NCI-H748 treated with DMSO at 0.1 percent for 48 hours (cell line): ENCODE results near the gene HOXC6.

Experiments
- DNase-seq: peaks from one replicate; lab custom pipeline; 2025; lab: John Stamatoyannopoulos, UW

Gene HOXC6

DNA sequence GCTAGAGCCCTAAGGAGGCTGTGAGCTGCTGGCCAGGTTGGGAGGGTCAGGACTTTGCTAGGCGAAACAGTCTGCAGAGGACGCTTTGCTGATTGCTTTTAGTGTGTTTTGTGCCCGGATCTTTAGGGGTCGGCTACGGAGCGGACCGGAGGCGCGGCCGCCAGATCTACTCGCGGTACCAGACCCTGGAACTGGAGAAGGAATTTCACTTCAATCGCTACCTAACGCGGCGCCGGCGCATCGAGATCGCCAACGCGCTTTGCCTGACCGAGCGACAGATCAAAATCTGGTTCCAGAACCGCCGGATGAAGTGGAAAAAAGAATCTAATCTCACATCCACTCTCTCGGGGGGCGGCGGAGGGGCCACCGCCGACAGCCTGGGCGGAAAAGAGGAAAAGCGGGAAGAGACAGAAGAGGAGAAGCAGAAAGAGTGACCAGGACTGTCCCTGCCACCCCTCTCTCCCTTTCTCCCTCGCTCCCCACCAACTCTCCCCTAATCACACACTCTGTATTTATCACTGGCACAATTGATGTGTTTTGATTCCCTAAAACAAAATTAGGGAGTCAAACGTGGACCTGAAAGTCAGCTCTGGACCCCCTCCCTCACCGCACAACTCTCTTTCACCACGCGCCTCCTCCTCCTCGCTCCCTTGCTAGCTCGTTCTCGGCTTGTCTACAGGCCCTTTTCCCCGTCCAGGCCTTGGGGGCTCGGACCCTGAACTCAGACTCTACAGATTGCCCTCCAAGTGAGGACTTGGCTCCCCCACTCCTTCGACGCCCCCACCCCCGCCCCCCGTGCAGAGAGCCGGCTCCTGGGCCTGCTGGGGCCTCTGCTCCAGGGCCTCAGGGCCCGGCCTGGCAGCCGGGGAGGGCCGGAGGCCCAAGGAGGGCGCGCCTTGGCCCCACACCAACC lies 1.5 kb downstream of the HOXC6 start:
- no peak for DNase-seq

DNA sequence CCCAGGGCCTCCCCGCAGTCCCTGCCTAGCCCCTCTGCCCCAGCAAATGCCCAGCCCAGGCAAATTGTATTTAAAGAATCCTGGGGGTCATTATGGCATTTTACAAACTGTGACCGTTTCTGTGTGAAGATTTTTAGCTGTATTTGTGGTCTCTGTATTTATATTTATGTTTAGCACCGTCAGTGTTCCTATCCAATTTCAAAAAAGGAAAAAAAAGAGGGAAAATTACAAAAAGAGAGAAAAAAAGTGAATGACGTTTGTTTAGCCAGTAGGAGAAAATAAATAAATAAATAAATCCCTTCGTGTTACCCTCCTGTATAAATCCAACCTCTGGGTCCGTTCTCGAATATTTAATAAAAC lies 2.2 kb downstream of the HOXC6 start:
- no peak for DNase-seq

DNA sequence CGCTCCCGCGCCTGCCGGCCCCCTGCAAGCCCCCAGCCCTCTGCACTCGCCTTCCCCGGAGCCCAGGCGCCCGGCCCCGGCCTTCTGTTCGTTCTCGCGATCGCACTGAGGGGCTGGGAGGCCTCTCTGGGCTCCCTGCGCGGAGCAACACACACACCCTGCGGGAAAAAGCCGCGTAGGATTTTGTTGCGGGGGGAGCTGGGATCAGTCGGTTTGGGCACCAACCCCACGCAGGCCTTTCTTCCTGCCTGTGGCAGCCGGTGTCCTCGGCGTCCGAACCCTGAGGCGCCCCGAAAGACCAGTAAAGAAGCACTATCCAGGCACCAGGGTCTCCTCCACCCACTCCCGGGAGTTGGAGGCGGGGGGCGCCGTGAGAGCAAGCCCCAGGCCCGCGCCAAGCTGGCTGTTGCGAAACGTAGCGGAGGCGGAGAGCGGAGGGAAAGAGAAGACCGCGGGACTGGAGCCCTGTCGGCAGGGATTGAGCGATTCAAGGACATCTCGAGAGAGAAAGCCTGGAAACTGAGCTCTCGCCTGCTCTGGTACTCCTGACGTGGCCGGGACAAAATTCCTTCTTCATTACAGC lies 2.7 kb downstream of the HOXC6 start:
- no peak for DNase-seq

DNA sequence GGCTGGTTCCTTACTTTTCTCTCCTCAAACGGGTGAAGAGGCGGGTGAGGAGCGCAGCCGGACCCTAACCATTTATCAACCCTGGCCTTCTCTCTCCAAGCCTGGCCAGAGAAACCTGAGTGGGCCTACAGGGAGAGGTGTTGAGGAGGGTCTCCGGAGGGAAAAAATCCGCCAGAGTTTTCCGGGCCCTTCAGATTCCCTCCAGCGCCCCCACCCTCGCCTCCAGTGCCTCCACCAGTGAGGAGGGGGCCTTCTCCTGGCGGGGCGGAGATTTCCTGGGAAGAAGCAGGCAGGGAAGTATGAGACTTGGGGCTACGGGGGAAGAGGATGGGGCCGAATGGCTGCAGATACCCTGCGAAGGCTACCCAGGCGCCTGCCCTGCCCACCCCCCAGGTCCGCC lies 3.2 kb downstream of the HOXC6 start:
- DNase-seq: no peak

DNA sequence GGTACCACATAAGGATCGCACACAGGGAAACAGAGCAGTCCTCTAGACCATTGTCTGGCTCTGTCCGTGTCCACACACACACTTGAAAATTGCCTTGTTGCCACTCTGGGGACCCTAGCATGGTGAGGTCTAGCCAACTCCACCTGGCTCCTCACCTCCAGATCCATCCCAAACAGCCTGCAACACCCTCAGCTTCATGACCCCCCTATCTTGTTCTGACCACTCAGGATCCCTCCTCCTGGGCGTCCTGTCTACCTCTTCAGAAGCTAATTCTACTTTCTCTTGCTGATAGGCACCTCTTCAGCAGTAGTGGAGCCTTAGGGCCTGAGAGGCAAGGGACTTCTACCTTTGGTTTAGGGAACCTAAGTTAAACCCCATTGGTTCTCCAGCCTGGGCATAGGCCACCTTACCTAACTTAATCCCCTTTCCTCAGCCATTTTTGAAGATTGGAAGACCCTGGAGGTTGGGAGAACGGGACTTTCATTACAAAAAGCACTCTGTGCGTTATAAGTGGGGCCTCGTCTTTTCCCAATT lies 3.9 kb downstream of the HOXC6 start:
- no peak for DNase-seq

DNA sequence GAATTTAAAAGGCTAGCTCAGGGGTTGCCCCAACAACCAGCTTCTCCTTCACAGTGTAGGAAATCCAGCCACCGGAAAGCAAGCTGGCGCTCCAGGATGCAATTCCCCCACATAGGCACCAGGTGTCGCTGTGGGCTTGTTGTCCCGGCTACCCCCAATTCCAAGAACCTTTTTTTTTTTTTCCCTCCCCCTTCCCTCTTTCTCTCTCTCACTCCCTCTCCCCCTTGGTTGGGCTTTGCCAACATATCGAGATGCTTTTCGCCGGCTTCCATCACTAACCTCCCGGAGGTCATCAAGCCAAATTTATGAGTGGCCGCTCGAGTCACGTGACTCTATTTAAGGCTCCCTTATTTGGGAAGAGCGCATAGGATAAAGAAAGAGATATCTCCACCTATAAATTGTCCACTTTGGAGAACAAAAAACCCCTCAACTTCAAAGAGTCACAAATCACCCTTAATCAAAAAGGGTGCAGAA lies 4.4 kb downstream of the HOXC6 start, which contains the start of gene HOXC5:
TSS of gene HOXC5 (plus strand) at position 424 of the 474 bp plus-strand sequence. CDS start 73 bp downstream, outside the sequence.
- DNase-seq: peak; percentile 81

DNA sequence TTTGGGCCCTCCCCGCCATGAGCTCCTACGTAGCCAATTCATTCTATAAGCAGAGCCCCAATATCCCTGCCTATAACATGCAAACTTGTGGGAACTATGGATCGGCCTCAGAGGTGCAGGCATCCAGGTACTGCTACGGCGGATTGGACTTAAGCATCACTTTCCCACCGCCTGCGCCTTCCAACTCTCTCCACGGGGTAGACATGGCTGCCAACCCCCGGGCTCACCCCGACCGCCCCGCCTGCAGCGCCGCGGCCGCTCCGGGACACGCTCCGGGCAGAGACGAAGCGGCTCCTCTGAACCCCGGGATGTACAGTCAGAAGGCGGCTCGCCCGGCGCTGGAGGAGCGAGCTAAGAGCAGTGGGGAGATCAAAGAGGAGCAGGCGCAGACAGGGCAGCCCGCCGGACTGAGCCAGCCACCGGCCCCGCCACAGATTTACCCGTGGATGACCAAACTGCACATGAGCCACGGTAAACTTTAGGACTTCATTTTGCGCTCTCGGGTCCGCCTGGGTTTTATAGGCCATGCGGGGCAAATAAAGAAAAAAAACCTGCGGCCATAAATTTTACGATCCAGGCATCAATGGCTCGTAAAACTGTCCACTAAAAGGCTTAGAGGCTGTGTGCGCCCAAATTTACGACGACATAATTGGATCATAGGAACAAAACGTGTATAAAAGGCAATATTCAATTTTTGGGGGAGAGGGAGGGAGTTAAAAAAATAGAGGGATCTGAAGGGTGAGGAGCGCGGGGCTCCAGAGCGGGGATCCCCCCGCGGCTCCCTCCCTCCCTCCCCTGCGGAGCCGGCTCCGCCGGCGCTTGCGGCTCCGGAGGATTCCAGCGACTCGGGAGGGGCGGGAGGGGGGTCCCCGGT lies 5.1 kb downstream of the HOXC6 start:
- peak; percentile 62 for DNase-seq

DNA sequence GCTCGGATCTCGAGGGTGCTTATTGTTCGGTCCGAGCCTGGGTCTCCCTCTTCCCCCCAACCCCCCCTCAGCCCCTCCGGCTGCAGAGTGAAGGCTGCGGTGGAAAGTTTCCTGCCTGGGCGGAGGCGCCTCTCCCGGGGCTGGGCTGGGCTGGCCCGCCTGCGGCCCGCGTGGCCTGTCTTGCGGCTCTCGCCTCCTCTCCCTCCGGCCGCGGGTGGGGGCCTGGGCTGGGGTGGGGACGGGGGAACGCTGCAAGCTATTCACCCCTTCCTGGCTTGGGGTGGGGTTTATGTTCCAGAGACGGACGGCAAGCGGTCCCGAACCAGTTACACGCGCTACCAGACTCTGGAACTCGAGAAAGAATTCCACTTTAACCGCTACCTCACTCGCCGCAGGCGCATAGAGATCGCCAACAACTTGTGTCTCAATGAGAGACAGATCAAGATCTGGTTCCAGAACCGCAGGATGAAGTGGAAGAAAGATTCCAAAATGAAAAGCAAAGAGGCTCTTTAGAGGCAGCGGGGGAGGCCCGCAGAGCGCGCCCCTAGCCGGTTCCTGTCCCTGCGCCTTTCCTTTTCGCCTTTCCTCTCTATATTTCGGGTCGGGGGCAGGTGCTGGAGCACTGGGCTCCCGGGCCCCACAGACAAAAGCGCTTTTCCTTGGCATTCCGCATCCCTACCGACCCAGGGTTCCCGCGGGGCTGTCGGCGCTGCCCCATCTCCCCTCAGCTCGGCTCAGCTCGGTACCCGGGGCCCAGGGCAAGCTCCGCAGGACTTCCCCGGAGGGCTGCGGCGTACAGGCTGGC lies 5.9 kb downstream of the HOXC6 start:
- DNase-seq: no peak

DNA sequence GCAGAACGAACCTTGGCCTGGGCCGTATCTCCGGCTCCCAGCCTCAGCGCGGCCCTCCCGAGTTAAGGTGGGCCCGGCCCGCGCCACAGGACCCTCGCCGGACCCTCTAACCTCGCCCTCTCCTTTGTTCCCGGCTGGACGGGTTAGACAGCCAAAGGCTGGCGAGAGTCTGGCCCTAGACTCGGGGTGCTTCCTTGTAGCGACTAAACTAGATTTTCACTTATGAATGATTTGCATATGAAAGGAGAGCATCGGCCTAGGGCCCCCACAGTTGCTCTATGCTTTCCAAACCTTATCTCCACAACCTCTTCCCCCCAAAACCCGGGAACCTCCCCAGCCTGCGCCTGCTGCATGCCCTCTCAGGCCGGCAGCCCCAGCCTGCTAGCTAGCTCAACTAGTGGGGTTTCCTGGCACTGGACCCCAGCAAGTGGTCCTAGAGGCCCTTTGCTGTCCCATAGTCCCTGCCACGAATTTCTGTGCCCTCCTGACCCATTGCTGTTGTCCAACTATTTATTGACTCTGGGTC lies 6.6 kb downstream of the HOXC6 start:
- DNase-seq: no peak

DNA sequence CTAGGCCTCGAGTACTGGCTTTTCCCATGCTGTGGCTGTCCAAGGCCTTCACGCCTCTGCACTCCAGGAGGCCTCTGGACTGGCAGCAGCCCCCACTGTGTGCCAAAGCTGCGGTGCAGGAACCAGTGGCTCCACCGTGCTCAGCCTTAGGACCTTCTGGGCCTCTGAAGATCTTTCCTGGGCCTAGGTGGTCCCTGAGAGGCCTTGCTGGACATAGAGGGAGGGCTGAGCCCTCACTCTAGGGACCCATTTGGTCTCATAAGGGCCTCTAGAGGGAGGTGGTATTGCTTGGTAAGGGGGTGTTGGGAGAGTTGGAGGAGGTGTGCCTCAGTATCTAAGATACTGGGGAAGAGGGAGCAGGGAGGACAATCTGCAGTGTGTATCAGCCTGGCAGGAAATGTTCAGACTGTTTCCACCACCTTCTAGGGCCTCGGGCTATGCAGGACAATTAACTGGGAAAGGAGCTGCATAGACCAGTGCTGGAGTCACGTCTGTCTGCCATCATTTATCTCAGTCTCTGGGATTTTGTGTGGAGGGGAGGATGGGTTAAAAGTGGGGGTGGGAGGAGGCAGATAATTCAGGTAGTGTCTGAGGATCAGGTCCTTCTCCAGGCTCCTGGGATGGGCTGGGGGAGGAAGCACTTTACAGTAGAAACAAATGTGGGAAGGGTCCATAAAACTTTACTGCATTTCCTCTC lies 7.5 kb downstream of the HOXC6 start:
- no peak for DNase-seq

DNA sequence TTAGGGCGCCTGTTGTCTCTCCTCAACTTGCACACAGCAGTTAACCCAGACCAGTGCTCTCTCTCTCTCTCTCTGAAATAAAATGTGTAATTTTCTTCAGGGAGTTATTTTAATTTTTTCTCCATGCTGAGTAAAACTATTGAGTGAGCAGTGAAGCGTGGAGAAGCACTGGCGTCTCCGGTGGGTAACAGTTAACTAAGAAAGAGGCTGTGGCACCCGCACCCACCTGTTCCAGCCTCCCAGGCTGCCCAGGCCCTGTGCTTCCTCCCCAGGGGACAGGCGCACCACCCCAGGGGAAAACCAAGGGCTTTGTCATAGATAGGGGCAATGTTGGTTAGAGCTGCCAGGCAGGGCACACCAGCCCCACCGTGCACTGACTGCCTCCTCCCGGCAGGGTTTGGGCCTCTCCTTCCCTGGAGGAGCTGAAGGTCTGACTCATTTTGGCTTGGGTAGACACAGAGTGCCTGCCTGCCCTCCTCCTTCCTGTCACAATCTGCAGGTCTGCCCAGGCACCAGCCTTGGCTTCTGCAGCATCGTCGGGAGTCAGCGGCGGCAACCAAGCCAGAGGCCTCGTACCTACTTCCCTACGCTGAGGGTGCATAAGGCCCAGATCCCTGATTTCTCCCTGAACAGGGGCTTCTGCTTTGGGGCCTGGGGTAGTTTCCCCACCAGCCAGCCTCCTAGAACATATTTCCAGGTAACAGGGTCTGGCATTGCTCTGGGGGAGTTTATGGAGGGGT lies 8.6 kb downstream of the HOXC6 start:
- no peak for DNase-seq

DNA sequence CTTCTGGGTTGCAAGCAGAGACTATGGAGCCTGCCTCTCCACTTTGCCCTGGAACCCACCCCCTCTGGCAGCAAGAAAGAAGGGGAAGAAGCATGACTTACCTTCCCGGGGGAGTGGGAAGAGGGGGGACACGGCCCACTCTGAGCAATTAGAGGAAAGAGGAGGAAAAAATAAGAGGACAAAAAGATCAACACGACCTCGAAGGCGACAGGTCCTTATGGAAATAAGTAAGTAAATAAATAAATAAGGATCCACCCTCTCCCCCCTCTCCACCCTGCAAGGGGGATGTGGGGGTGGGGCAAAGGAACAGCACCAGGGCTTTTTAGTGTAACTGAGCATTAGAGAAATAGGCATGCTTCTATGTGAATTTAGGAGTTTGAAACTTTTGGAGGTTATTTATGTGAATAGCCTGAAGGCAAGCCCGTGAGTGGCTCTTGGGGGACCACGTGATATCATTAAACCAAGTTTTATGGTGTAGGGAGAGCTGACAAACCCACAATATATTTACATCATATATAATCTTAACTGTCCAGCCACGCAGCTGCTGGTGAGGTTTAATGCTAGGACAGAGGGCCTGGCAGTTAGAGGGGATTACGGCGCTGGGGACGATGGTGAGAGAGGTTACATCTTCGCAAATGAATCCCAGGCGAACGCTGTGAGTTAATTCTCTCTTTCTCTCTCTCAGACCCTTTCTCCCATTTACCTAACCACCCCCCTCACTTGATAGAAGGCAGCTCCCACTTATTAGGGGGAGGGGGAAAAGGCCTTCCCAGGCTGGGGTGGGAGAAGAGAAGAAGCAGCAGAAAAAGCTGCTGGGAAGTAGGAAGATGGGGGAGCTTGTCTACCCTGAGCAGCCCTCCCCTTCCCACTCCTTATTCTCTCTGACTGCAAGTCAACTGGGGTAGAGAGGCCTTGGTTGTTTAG lies 9.4 kb downstream of the HOXC6 start:
- no peak for DNase-seq

DNA sequence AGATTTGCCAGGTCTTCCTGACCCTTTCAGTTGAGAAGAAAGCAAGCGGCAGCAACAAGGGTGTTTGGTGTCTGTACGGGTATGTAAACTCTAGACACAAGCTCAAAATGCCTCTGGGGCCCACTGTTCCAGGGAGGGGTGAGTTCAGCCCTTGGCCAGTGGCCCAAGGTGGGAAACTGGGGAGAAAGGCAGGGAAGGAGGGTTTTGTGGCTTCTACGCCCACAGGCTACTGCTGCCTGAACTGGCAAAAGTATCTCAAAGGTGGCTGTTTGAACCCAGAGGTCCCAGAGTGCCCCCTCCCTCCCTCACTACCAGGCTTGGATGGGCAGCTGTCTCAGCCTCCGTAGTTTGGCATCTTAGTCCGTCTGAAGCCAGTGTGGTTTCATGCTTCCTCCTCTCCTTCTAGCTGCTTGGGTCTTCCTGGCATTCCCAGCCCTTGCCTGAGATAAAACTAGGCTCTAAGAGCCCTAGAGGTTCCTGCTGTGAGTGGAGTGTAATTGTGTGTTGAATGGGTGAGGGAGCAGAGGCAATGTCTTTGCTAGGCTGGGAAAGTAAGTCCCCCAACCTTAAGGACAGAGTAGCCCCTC lies 10.1 kb downstream of the HOXC6 start:
- DNase-seq: no peak

DNA sequence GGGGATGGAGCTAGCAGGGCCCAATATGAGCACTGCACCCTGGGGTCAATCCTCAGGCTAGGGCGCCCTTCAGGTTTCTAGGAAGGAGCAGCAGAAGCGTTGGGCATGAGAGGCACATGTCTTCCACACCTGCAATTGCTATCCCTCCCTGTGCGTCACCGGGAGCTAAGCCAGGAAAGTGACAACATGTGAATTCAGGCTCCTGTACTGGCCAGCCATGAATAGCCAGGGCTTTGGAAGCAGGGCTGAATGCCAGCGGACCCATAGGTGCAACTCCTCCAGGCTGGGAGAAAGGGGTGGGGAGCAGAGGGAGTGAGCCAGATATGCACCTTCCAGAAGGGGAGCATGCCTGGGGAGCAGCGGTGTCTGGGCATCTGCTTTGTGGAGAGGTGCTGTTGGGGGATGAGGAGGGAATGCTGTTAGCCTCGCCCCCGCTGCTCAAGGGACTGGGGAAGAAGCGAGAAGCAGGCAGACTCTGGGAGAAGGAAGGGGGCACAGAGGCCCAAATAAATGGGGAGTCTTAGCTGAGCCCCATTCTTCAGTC lies 10.7 kb downstream of the HOXC6 start:
- no peak for DNase-seq

DNA sequence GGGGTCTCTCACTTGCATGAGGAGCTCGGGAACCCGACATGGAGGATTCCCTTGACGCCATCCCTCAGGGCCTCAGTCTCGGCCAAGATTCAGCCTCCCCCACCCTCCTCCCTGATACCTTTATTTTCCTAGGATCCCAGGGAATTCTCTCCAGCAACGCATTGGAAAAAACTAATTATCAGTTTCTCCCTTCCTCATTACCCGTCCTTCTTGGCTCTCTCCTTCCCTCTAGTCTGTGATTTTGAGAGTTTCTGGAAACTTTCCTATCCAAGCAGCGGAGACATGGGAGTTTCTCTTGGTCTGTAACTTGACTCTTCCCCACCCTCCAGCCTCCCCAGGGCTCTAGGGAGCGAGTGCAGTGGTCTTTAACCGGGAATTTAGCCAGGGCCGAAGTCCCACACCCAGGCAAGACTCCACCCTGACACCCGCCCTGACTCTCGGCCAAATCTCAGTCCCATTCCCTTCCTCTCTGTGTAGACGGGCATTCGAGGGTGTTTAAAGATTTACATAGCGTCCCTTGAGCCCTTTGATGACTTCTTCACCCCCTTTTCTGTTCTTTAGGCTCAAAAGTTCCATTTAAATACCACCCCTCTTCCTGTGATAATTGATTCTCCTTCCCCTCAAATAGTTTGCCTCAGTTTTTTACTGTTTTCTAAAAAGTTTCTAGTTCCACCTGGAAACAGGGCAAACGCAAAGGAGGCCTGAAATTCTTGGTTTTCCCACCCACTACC lies 11.3 kb downstream of the HOXC6 start:
- DNase-seq: no peak

DNA sequence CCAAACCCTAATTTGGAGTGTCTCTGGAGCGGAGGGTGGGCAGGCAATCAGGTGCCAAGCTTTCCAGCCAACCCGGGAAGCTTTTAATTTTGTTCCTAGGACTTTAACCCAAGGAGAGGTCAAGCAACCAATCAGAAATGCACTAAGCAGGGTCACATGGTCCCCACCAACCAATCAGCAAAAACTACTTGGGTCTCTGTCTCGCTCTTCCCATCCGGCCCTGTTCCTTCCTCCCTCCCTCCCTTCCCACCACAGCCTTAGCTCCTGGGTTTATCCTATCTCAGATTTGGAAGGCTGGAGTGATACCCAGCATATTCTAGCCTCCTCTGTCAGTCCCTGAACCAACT lies 11.9 kb downstream of the HOXC6 start:
- no peak for DNase-seq

DNA sequence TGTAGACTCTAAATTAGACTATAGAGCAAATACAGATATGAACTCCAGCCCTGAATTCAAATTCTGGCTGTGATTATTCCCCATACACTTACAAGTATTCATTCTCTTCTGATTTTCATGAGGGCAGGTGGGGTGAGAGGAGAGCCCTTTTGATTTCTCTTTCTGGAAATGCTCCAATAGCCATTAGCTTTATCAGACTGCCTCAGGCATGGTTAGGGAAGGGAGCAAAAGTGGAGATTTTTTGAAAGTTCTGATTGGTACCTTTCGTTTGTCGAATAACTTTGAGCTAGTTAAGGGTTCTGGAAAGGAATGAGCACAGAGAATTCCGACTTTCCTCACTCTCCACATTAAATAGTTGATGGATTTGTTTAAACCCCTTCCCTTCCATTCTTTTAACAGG lies 12.4 kb downstream of the HOXC6 start:
- no peak for DNase-seq
